ENCODE results near the gene KDM3A.

KDM3A gene

GRCh38 chr2:86500325-86501083, 59.3 kb downstream of the KDM3A start:
- ATAC-seq: no peak
- no peak for TF ChIP-seq TSHZ2 (CRISPR knock-in tag; IDR thresholded peaks at IDR 0.05)
- no peak for TF ChIP-seq ESRRG (CRISPR knock-in tag; IDR thresholded peaks at IDR 0.05)
- no peak for TF ChIP-seq ZNF565 (CRISPR knock-in tag; conservative IDR thresholded peaks at IDR 0.05; ENCODE audit: low read depth)
- no peak for TF ChIP-seq TCF4 (CRISPR knock-in tag; IDR thresholded peaks at IDR 0.05; ENCODE audit: borderline replicate concordance)
- no peak for TF ChIP-seq CSDC2 (CRISPR knock-in tag; IDR thresholded peaks at IDR 0.05)
- TF ChIP-seq OSR1 (CRISPR knock-in tag; IDR thresholded peaks at IDR 0.05): no peak
- no peak for TF ChIP-seq ZFP30 (CRISPR knock-in tag; IDR thresholded peaks at IDR 0.05)
- TF ChIP-seq PATZ1 (CRISPR knock-in tag; IDR thresholded peaks at IDR 0.05; ENCODE audit: borderline replicate concordance): no peak
- no peak for TF ChIP-seq ARNTL (CRISPR knock-in tag; IDR thresholded peaks at IDR 0.05; ENCODE audit: borderline replicate concordance, low read depth)
- no peak for TF ChIP-seq ISL1 (CRISPR knock-in tag; IDR thresholded peaks at IDR 0.05)
- TF ChIP-seq ZNF8 (CRISPR knock-in tag; IDR thresholded peaks at IDR 0.05): no peak
- no peak for TF ChIP-seq POU6F1 (CRISPR knock-in tag; IDR thresholded peaks at IDR 0.05; ENCODE audit: borderline replicate concordance, low read depth)
- no peak for TF ChIP-seq GLIS3 (CRISPR knock-in tag; IDR thresholded peaks at IDR 0.05)
- TF ChIP-seq SNAI2 (CRISPR knock-in tag; IDR thresholded peaks at IDR 0.05): no peak

- ATAC-seq: no peak
- no peak for TF ChIP-seq ESRRG (CRISPR knock-in tag; IDR thresholded peaks at IDR 0.05)
- no peak for TF ChIP-seq GLIS3 (CRISPR knock-in tag; IDR thresholded peaks at IDR 0.05)
- no peak for TF ChIP-seq PPARA (CRISPR knock-in tag; IDR thresholded peaks at IDR 0.05; ENCODE audit: borderline replicate concordance)
- TF ChIP-seq PATZ1 (CRISPR knock-in tag; IDR thresholded peaks at IDR 0.05; ENCODE audit: borderline replicate concordance): no peak
- TF ChIP-seq CSRNP3 (CRISPR knock-in tag; IDR thresholded peaks at IDR 0.05): no peak
- no peak for TF ChIP-seq ZC3H10 (CRISPR knock-in tag; IDR thresholded peaks at IDR 0.05)
- no peak for TF ChIP-seq ZFP30 (CRISPR knock-in tag; IDR thresholded peaks at IDR 0.05)
- no peak for TF ChIP-seq ARNTL (CRISPR knock-in tag; IDR thresholded peaks at IDR 0.05; ENCODE audit: borderline replicate concordance, low read depth)
- no peak for TF ChIP-seq ZNF565 (CRISPR knock-in tag; conservative IDR thresholded peaks at IDR 0.05; ENCODE audit: low read depth)
- no peak for TF ChIP-seq ISL1 (CRISPR knock-in tag; IDR thresholded peaks at IDR 0.05)
- TF ChIP-seq OSR1 (CRISPR knock-in tag; IDR thresholded peaks at IDR 0.05): no peak
Measured at GRCh38 chr2:86507600-86507999, 66.4 kb downstream of the KDM3A start.

GRCh38 chr2:86510436-86510933, 69.3 kb downstream of the KDM3A start:
- no peak for TF ChIP-seq ESRRG (CRISPR knock-in tag; IDR thresholded peaks at IDR 0.05)
- TF ChIP-seq ZNF8 (CRISPR knock-in tag; IDR thresholded peaks at IDR 0.05): no peak
- no peak for TF ChIP-seq OSR1 (CRISPR knock-in tag; IDR thresholded peaks at IDR 0.05)
- no peak for TF ChIP-seq BACH2 (CRISPR knock-in tag; IDR thresholded peaks at IDR 0.05; ENCODE audit: borderline replicate concordance)
- no peak for TF ChIP-seq ARNTL (CRISPR knock-in tag; IDR thresholded peaks at IDR 0.05; ENCODE audit: borderline replicate concordance, low read depth)
- no peak for TF ChIP-seq ZFP3 (CRISPR knock-in tag; IDR thresholded peaks at IDR 0.05)
- TF ChIP-seq ZFP30 (CRISPR knock-in tag; IDR thresholded peaks at IDR 0.05): no peak
- no peak for TF ChIP-seq TOX (CRISPR knock-in tag; IDR thresholded peaks at IDR 0.05; ENCODE audit: borderline replicate concordance)
- no peak for TF ChIP-seq ZC3H10 (CRISPR knock-in tag; IDR thresholded peaks at IDR 0.05)
- TF ChIP-seq SNAI2 (CRISPR knock-in tag; IDR thresholded peaks at IDR 0.05): no peak
- TF ChIP-seq ISL1 (CRISPR knock-in tag; IDR thresholded peaks at IDR 0.05): no peak
- TF ChIP-seq CSRNP3 (CRISPR knock-in tag; IDR thresholded peaks at IDR 0.05): no peak
- ATAC-seq: no peak
